Ureter (tissue), 1 donor: ENCODE data around the gene THAP4. TPM values are rescaled to one million over a fixed set of nuclear protein-coding genes. Genes with fewer than 3 reads are reported as not detected.

Experiments used
- DNase-seq: peaks from one replicate; pipeline ENCODE4 v3.0.0-alpha.2; 2020; ENCODE audit warnings: low spot score
- total RNA-seq: library from RNA; stranded (reverse); gene quantifications from one replicate; pipeline ENCODE4 v1.2.4, GENCODE V29; 2023
- donor health status: DM: yes; HTN: yes; CAD: no.

The THAP4 gene
- total RNA-seq, 1 donor from 2014 or later: 41.9 TPM

DNA sequence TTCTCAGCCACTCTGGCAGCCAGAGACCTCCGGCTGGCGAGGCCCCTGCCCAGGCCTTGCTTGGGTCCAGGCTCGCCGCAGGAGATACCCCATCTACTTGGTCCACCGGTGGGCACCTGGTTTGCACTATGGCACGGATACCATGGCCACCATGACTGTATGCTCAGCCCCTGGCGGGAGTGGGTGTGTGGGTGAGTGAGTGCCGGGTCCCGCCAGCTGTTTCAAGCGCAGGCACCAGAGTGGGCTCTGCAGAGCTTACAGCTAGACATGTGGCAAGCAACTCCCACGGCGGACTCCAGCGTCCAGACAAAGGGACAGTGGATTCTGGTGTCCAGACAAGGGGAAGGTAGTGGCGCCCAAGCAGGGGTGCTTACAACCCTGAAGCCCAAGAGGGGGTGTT, 2.0 kb upstream of the THAP4 start:
- no peak for DNase-seq

DNA sequence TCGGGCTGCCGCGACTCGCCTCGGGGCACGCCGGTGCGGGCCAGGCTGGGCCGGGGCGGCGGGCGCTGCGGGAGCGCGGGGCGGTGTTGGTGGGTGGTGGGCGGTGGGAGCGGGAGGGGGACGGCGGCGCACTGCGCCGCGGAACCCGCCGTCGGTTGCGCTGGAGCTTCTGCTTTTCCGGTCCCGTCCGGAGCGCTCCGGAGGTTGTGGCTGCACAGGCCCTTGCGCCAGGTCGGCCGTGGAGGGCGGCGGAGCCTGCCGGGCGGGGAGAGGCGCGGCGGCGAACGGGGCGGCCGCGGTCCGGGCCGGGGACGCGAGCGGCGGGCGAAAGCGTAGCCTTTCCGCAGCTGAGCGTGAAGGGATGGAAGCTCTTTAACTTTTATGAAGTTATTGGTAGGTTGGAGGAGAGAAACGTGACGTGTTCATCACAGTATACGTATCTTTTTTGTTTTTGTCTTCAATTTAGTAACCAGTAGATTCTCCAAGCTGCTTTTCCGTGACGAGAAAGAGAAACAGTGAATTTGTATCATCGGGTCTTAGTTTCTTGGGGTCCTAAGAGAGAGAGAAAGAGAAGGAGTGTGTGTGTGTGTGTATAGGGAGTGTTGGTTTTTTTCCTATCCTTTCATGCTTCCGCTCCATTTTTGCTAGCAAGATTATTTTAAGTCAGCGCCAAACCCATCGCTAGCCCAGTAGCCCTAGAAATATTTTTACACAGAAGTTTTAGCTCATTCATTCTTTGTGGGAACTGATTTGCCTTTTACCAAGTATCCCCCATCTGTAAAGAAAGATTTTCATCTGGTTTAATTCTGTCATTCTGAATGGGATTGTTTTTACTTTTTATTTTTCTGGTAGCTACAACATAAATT, 1.1 kb upstream of the THAP4 start:
- no peak for DNase-seq

DNA sequence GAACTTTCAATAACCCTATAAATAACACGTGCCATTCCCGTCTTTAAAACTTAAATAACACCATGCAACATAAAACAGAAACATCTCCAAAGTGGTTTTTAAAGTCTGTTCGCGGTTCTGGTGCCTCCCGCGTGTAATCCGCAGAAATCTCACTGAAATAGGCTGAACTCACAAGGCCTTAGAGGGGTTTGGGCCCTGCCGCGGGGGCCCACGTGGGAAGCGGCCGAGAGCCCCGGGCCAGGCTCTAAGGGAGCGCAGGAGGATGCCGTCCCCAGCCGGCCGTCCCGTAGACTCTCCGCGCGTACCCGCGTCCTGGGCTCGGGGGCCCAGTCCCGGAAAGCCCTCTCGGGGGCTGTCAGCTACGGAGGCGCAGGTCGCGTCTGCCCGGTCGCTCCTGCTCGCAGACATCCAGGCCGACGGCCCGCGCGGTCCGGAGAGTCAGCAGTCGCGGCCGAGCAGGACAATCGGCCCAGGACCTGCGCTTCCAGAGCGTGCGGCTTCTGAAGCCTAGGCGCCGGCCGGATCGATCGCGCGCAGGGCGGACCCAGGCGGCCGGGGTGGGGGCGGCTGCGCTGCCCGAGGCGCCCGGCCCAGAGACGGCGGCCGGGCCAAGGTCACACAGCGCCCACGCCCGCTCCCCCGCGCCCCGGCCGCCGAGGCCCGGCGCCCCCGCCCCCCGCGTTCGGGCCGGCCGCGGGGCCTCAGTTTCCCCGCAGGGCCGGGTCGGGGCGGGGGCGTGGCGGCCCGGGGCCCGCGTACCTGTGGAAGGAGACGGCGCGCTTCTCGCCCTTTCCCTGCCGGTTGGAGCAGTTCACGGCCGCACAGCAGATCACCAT, 558 bp downstream of the THAP4 start:
- no peak for DNase-seq

DNA sequence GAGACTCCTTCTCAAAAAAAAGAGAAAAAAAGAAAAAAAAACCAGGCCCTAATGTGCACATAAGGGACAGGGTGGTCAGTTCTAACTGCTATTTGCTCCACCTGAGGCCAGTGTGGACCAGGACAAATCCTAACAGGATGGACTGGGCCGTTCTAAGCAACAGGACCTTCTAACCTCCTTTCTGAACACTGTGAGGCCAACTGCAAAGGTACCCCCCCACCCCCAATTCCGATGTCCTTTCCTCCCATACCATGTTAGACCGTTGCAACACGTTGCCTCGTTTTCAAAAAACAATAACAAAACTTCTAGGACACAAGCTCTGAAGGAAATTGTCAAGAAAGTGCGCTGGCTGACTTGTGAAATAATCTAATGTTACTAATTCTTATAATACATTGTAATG, 1.2 kb downstream of the THAP4 start:
- DNase-seq: no peak

DNA sequence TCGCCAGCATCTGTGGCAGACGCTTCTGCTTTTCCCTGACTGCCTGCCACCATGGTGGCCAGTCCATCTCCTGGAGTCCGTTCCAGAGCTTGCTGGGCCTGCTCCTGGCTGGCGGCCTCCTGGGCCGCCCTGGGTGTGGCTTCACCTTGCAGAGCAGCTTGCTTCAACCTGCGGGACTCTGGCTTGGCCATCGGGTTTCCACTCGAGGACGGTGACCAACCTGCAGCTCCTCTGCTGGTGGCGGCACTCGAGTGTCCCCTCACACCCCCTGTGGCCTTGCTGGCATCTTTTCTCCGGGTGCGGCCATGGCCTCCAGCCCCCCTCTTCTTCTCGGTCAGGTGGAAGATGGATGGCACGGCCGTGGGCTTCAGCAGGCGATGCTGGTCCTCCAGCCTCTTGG, 3.4 kb downstream of the THAP4 start:
- DNase-seq: no peak

DNA sequence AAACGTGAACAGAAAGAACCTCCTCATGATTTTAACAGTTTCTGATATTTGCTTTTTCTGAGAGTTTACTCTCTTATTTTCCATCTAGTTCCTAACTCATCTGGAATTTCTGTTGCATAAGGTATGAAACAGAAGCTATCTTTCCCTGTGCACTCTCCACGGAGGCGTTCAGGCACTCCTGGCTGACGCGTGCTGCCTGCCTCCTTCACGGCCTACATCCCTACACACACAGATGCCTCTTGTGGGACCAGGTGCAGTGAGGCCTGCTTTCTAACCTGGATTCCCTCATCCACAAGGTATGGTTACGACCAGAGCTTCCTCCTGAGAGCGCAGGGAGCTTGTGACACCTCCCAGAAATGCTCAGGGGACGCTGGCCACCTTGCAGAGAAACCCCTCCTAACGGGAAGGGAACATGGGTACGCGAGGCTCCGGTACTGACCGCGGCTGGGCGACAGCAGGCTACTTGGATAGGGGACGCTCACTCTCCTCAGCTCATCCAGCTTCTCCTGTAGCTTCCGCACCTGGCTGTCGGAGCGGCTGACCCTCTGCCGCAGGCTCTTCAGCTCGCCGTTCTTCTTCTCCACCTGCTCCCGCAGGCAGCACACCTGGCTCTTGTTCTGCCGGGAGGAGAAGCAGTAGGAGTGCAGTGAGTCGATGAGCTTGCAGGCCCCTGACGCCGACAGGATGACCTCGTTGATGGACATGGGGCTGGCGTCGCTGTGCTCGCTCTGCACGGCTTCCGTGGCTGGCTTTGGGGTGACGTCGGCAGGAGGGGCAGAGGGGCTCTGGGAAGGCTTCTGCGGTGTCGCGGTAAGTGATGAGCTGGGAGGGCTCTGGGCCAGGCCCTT, 4.3 kb downstream of the THAP4 start:
- no peak for DNase-seq

DNA sequence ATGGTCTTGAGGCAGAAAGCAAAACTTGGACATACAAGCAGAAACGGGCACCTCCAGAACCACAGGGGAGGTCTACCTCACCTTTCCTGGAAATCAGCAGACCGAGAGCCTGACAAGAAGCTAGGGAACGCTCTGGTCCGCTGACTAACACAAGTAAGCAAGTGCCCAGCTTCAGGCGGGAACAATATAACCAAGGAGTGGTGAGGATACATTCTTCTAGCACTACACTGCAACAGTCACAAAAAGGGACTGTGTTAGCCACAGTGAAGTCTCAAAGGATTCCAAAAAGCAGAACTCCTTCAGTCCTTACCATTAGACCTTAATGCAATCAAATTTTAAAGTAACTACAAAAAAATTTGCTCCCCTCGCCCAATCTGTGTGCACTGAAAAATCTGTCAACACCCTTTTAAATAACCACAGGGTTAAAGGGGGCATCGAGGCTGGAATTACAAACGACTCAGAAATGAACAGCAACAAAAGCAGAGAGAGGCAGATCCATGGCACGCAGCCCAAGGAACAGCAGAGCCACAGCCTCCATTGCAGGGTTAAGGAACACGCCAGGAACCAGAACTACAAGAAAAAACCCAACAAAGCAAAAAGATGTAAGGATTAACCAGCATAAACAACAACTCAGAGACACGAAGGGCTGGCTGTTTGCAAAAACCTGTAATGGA, 7.1 kb downstream of the THAP4 start:
- no peak for DNase-seq

DNA sequence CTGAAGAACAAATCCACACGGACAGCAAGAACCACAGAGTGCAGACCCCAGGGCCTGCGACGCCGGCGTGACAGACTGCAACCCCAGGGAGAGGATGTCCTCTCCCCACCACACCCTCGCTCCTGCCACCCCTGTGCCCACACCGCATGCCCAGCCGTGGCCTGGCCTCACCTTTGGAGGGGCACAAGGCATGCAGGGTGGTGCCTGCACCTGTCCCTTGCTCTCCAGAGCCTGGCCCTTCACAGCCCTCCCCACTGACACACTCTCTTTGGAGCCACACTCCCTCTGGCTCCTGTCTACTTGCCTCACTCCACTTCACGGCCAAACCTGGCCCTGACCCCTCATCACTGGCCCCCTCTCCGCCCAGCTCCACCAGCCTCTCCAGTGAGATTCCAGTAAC, 9.3 kb downstream of the THAP4 start:
- no peak for DNase-seq

DNA sequence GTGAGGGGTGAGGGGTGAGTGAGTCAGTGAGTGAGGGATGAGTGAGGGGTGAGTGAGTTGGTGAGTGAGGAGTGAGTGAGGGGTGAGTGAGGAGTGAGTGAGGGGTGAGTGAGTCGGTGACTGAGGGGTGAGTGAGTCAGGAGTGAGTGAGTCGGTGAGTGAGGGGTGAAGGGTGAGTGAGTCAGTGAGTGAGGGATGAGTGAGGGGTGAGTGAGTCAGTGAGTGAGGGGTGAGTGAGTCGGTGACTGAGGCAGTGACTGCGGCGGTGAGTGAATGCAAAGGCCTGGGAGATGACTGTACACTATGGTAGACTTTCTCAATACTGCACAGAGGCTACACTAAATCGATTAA, 16.6 kb downstream of the THAP4 start:
- DNase-seq: no peak

DNA sequence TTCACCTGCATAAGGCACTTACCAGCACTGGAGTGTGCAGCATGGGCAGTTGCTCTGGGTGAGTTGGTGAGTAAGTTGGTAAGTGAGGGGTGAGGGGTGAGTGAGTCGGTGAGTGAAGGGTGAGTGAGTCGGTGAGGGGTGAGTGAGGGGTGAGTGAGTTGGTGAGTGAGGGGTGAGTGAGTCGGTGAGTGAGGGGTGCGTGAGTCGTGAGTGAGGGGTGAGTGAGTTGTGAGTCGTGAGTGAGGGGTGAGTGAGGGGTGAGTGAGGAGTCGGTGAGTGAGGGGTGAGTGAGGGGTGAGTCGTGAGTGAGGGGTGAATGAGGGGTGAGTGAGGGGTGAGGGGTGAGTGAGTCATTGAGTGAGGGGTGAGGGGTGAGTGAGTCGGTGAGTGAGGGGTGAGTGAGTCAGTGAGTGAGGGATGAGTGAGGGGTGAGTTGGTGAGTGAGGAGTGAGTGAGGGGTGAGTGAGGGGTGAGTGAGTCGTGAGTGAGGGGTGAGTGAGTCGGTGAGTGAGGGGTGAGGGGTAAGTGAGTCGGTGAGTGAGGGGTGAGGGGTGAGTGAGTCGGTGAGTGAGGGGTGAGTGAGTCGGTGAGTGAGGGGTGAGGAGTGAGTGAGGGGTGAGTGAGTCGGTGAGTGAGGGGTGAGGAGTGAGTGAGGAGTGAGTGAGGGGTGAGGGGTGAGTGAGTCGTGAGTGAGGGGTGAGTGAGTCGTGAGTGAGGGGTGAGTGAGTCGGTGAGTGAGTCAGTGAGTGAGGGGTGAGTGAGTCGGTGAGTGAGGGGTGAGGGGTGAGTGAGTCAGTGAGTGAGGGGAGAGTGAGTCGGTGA, 17.1 kb downstream of the THAP4 start:
- no peak for DNase-seq

DNA sequence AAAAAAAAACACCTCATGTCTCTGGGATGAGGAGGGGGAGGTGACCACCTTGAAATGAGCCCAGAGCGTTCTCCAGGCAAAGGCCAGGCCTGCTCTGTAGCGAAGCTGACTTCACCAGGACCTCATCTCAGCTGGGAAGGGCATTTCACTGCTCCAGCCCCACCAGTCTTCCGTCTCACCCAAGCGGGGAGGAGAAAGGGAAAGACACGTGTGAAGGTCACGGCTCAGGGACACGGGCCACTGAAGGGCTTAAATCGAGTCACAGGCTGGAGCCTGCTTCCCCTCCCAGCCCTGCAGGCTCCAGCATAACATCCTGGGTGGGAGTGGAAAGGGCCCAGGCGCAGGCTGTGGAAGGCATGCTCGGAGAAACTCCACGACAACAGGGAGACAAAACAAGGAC, 18.1 kb downstream of the THAP4 start:
- DNase-seq: no peak

DNA sequence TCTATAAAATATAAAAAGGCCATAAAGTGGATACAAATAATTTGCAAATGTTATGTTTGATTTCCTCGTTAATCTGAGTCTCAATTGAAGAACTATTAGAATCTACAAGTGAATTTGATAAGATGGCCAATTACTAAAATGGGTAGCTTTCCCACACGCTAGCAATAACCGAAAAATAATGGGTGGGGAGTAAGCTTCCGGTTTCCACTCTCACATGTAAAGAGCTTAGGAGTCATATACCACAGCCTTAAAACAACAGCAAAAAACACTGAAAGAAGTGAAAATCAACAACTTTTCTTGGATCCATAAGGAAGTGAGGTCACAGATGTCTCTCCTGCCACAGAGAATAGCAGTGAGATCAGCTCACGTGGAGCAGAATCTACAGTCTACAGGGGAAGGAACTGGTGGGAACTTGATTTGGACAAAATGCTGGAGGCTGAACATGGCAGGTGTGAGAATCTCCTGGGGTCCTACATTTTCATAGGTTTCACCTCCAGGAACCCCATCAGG, 18.6 kb downstream of the THAP4 start:
- DNase-seq: no peak

DNA sequence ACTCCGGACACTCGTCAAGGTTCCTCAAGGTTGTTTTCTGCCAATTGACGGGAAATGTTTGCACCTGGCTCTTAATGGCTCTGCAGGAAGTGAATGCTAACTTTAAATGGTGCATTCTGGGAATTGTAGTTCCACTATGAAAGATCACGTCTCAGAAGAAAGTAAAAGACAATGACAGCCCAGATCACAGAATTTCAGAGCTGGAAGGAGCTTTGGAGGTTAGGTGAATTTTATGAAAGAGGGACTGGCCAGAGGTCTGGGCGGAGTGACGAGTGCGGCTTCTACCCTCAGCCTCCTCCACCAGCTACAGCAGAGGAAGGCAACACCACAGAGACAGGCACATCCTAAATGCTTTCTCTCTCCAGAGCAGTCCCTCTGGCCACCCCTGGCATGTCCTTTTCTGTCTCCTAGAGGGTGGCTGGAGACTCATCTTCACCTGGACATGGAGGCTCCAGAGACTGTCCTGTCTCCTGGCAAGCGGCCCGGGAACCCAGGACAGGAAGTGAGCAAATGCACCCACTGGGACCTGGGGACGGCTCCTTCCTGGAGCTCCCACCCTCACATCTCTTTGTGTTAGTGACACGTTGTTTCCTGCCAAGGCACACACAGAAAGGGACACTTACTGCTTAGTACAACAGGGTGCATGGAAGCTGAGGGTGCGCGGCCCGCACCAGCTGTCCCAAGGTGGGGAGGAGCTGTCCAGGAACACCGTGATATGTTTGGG, 19.4 kb downstream of the THAP4 start:
- no peak for DNase-seq

DNA sequence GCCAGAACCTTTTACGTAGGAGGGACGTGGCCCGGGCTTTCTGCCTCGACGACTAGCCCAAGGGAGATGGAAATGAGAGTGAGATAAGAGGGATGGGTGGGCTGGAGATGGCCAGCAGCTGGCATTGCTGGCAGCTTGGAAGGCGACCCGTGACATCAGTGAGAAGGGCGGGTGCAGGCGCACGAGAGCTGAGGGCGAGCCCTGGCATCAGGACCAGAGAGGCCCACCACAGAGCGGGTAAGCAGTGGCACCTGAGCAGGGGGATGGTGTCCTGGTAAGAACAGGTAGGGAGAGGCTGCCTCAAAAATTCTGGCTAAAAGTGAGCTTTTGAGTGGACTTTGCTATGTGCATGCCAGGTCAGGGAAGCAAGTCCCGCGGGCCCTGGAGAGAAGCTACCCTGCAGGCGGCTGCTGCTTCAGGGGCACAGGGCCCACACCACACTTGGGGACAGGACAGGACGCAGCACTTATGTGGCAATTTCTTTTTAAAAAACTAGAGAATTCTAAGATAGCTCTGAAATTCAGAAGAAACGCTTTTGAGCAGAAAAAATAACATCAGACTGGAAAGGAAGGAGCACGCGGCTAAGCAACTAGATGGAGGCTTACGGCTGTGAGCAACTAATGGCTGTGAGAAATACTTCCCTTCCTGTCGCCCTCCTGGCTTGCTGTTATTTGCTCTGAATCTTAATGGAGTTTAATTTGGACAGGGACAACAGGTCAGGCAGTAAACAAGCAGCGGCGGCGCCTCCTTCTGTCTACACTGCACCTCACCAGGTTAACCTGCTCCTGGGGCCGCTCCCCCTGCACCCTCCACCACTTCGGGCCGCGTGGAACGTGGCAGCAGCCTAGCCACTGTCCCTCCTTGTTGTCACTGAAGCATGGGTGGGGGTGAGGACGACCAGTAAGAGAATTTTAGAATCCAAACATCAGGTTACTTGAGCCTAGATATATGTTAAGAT, 20.5 kb downstream of the THAP4 start:
- no peak for DNase-seq

DNA sequence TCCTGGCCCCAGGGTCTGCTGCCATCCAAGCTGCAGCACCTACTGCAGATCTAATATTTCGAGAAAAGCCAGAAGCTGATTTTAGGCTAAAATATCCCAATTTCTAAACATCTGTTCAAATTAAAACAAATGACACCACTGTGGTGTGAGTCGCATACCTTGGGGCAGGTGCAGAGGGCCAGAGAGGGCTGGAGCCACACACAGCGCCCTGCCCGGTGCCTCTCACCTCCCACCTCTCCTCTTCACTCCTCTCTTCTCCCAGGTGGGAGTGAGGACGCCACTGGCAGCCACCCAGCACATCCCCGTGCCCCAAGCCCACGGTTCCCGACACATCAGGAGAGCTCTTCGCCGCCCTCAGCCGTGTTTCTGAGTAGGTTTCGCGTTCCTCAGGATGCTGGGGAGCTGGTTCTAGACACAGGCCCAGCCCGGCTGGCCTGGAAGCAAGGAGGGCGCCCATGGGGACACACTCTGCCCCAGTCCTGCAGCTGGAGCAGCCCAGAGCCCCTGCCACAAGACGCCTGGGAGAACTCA, 21.4 kb downstream of the THAP4 start:
- no peak for DNase-seq

DNA sequence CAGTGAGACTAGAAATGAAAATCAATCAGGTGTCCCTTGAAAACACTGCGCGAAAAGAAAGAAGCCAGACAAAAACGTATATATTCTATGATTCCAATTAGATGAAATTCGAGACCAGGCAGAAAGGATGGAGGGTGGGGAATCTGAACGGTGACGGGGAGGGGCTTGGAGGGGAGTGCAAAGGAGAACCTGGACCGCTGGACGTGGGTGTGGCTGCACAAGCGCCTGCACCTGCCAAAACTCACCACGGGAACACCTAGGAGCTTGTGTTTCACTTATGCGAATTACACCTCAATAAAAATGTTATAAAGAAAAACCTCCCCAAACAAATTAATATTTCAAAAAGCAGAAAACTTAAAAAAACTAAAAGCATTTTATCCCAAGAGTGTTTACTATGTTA, 21.9 kb downstream of the THAP4 start:
- DNase-seq: no peak

DNA sequence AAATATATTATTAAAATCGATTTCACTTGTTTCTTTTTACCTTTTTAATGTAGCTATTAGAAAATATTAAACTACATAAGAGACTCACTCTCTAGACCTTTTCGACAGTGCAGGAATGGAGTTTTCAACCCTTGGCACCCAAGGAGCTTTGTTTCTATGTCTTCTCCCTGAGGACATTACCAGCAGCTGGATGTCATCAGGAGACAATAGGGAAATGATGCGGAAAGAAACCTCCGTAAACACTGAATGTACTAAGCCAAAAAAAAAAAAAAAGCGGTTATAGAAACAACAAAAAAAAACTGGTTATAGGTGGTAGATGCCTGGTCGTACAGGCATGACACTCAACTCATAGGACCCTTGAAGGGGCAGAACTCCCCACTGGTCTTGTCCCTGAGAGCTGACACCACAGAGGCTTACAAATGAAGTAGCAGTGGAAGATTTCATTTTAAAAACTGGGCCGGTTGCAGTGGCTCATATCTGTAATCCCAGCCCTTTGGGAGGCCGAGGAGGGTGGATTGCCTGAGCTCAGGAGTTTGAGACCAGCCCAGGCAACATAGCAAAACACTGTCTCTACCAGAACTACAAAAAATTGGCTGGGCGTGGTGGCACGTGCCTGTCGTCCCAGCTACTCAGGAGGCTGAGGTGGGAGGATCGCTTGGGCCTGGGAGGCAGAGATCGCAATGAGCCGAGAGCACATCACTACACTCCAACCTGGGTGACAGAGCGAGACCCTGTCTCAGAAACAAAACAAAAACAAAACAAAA, 23.8 kb downstream of the THAP4 start:
- DNase-seq: no peak
